ENCODE results near the gene OLFML3. TPM values are rescaled to one million over a fixed set of nuclear protein-coding genes. Genes with fewer than 3 reads are reported as not detected.

Gene OLFML3, protein sequence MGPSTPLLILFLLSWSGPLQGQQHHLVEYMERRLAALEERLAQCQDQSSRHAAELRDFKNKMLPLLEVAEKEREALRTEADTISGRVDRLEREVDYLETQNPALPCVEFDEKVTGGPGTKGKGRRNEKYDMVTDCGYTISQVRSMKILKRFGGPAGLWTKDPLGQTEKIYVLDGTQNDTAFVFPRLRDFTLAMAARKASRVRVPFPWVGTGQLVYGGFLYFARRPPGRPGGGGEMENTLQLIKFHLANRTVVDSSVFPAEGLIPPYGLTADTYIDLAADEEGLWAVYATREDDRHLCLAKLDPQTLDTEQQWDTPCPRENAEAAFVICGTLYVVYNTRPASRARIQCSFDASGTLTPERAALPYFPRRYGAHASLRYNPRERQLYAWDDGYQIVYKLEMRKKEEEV
- total RNA-seq (2022; extraction: Qiagen RNA extraction; ENCODE audit: low read depth): 4.1 to 5.2 TPM (median 4.2 TPM) in 5 replicates

DNA sequence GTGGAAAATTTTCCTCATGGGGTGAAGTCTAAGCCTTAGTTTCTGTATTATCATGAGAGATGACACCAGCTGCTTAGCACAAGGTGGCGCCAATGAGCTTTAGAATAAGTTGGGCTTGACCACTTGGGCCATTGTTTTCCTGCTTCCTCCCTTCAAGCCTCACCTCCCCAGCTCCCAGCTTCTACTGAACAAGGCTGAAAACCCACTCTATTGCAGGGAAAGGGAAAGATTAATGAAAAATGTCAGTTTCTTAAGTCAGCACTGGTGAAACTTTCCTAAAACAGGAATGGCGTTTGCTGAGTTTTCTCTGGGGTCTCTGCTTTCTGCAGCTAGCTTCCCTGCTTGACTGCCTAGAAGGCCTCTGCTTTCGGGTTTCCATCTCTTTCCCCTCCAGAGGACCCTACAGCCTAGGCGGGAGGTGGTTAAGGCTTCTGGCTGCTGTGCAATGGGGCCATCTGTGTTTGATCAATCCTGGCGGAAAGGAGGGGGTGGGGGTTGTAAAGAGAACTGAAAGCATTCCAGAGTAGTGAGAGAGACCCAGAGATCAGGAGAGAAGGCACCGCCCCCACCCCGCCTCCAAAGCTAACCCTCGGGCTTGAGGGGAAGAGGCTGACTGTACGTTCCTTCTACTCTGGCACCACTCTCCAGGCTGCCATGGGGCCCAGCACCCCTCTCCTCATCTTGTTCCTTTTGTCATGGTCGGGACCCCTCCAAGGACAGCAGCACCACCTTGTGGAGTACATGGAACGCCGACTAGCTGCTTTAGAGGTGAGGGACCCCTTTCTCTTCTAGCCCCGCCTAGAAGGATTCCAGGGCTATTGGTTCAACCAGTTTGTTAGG, at the start of gene OLFML3:
Gene OLFML3, plus strand, starts transcription at position 612 of the 840 bp plus-strand sequence. Its CDS starts 43 bp downstream, at position 655.

Other genes with a start within 250 kb of the OLFML3 start
- gene PHTF1, start 220.0 kb upstream of the OLFML3 start, total RNA-seq (2022; extraction: Qiagen RNA extraction; ENCODE audit: low read depth): 15.3 to 17.8 TPM (median 16.0 TPM) in 5 replicates
- gene RSBN1, start 167.0 kb upstream of the OLFML3 start, total RNA-seq (2022; extraction: Qiagen RNA extraction; ENCODE audit: low read depth): 4.0 to 5.0 TPM (median 4.7 TPM) in 5 replicates
- gene PTPN22, start 107.8 kb upstream of the OLFML3 start, total RNA-seq (2022; extraction: Qiagen RNA extraction; ENCODE audit: low read depth): not detected in 5 replicates
- gene BCL2L15, start 91.9 kb upstream of the OLFML3 start, total RNA-seq (2022; extraction: Qiagen RNA extraction; ENCODE audit: low read depth): 0.31 to 0.65 TPM (median 0.46 TPM) in 5 replicates
- gene AP4B1, start 74.7 kb upstream of the OLFML3 start, total RNA-seq (2022; extraction: Qiagen RNA extraction; ENCODE audit: low read depth): 9.1 to 11.4 TPM (median 10.4 TPM) in 5 replicates
- gene DCLRE1B, start 74.1 kb upstream of the OLFML3 start, total RNA-seq (2022; extraction: Qiagen RNA extraction; ENCODE audit: low read depth): 8.7 to 11.2 TPM (median 11.0 TPM) in 5 replicates
- 13.5 to 21.7 TPM (median 19.9 TPM) in 5 replicates for gene HIPK1, start 50.1 kb upstream of the OLFML3 start, total RNA-seq (2022; extraction: Qiagen RNA extraction; ENCODE audit: low read depth)
- 0.33 to 0.92 TPM (median 0.55 TPM) in 5 replicates for gene SYT6, start 174.4 kb downstream of the OLFML3 start, total RNA-seq (2022; extraction: Qiagen RNA extraction; ENCODE audit: low read depth)